Hepatocyte (in vitro differentiated cells): ENCODE measurements around the gene FGF3.

ENCODE experiments used
- EZH2 ChIP-seq: fragments of 200-600 bp; sonication (generic); IDR thresholded peaks from 2 replicates; pipeline ENCODE4 v1.6.1; 2016; ENCODE audit warnings: antibody characterized with exemption, mild to moderate bottlenecking, borderline replicate concordance
- TF ChIP-seq, protein P1 (sequence below): fragments of 200-600 bp; sonication (generic); IDR thresholded peaks from 2 replicates; pipeline ENCODE4 v1.5.1; 2016; ENCODE audit warnings: antibody characterized with exemption, mild to moderate bottlenecking; ENCODE audit not compliant: poor library complexity

DNA sequence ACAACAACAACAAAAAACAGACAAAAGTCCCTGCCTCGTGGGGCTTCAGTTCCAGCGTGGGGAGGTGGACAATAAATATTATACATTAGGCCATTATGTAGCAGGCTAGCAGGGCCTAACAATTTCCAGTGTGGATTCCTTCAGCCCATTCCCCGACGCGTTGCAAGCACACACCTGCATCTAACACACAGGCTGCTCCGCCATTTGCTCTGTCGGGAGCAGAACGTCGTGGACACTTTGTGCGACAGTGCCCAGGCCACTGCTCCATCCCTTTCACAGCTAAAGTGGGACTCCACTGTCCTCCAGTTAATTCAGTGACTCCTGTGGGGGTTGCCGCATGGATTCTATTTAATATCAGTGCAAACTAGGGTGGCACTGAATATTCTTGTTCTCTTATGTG is 10.9 kb upstream of the FGF3 start:
- TF ChIP-seq EZH2 = no peak
- TF ChIP-seq, protein P1, sequence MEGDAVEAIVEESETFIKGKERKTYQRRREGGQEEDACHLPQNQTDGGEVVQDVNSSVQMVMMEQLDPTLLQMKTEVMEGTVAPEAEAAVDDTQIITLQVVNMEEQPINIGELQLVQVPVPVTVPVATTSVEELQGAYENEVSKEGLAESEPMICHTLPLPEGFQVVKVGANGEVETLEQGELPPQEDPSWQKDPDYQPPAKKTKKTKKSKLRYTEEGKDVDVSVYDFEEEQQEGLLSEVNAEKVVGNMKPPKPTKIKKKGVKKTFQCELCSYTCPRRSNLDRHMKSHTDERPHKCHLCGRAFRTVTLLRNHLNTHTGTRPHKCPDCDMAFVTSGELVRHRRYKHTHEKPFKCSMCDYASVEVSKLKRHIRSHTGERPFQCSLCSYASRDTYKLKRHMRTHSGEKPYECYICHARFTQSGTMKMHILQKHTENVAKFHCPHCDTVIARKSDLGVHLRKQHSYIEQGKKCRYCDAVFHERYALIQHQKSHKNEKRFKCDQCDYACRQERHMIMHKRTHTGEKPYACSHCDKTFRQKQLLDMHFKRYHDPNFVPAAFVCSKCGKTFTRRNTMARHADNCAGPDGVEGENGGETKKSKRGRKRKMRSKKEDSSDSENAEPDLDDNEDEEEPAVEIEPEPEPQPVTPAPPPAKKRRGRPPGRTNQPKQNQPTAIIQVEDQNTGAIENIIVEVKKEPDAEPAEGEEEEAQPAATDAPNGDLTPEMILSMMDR = no peak
